GM12873 (cell line): Measurements from ENCODE around the gene RASL11B.

ENCODE experiments used
- CTCF ChIP-seq: IDR thresholded peaks from 2 replicates; pipeline ENCODE4 v1.5.1; 2012; ENCODE audit warnings: low read depth, mild to moderate bottlenecking, moderate library complexity, low read length, control low read depth; ENCODE audit not compliant: insufficient read depth; ENCODE audit errors: missing control alignments

Gene RASL11B

GRCh38 chr4:52861171-52861823 is 820 bp upstream of the RASL11B start:
- TF ChIP-seq CTCF, result no peak

DNA sequence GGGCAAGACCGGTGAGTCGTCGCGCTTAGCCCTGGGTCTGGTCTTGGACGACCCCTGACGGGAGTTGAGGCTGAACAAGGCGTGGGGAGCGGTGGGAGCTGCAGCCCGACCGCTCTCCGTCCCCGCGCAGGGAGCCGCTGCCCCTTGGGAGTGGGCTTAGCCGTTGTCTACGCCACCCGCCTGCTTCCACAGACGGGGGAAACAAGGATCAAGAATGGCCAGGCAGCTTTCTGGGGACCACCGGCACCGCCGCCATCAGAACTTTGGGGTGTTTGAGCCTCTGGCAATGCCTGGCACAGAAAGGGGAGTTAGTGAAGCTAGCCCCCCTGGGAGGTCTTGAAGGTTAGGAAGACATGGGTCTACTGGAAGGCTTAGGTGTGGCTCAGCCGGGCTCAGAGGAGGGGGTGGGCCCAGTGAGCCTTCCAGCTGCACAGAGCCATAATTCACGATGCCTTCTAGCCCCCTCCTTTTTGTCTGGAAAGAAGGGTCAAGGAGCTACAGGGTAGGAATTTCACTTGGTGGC is 583 bp downstream of the RASL11B start:
- TF ChIP-seq CTCF, result no peak

DNA sequence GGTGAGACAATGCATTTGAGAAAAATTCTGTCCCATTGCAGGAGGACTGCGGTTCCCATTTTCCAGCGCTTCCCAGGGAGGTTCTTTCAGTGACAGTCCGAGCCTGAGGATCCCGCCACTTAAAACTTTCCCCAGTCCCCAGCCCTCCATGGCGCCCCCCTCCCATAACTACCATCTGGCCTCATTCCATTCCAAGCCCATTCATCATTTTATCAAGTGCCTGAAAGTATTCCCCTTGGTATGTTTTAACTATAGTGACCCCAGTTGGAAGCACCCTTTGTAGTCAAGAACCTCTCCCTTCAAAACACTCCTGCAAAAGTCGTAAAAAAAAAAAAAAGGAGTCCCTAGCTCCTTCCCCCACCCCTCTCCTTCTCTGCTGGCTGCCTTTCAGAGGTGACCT is 1.2 kb downstream of the RASL11B start:
- no peak for TF ChIP-seq CTCF

GRCh38 chr4:52864793-52865192 is 2.7 kb downstream of the RASL11B start:
- no peak for TF ChIP-seq CTCF

DNA sequence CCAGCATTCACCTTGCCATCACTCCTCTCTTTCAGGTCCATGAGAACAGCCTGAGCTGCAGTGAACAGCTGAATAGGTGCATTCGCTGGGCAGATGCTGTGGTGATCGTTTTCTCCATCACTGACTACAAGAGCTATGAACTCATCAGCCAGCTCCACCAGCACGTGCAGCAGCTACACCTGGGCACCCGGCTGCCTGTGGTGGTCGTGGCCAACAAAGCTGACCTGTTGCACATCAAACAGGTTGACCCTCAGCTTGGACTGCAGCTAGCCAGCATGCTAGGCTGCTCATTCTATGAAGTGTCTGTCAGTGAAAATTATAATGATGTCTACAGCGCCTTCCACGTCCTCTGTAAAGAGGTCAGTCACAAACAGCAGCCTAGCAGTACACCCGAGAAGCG is 3.2 kb downstream of the RASL11B start:
- TF ChIP-seq CTCF, result no peak

GRCh38 chr4:52866734-52867133 is 4.6 kb downstream of the RASL11B start:
- TF ChIP-seq CTCF, result no peak

DNA sequence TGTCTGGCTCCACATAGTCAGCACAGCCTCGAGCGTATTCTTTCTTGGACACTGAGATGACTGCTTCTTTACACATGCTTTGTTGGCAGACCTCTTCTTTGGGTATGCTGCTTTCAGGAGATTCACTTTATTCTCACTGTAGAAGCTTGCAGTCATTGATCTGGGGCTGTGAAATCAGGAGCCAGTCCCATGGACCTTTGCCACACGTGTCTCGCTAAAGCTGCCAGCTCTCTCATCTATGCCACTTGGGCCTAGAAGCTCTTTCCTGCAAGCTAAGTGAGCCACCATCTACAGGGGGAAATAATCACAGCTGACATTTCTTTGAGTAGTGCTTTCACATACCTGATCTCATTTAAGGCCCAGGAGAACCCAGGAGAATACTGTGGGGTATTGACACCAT is 5.0 kb downstream of the RASL11B start:
- no peak for TF ChIP-seq CTCF
